Cardiac muscle cell (in vitro differentiated cells and primary cell): ENCODE data around the gene BIN1. TPM values are rescaled to one million over a fixed set of nuclear protein-coding genes. Genes with fewer than 3 reads are reported as not detected.
A peak's percentile ranks its signal among the peaks of the same experiment; 100 is the strongest.

ENCODE experiments used
- DNase-seq, 2 donors: peaks; one replicate each; pipeline versions ENCODE4 v3.0.0 to v3.0.0-alpha.2; 2010 to 2017; ENCODE audit warnings: low read depth in 1 of 2, low spot score in 1 of 2
- H3K27ac ChIP-seq: fragments of 200-600 bp; sonication (generic); 2 replicates; pipeline ENCODE4 v1.5.1; 2016
- H3K27me3 ChIP-seq: fragments of 200-600 bp; sonication (generic); 2 replicates; pipeline ENCODE4 v1.6.0; 2016; ENCODE audit warnings: control low read depth
- H3K36me3 ChIP-seq: fragments of 200-600 bp; sonication (generic); 2 replicates; pipeline ENCODE4 v1.5.1; 2016; ENCODE audit warnings: control low read depth
- H3K4me1 ChIP-seq: fragments of 200-600 bp; sonication (generic); 2 replicates; pipeline ENCODE4 v1.8.1; 2017; ENCODE audit warnings: low read depth, mild to moderate bottlenecking, mixed run types
- H3K4me3 ChIP-seq: fragments of 200-600 bp; sonication (generic); 2 replicates; pipeline ENCODE4 v1.5.1; 2016; ENCODE audit warnings: mild to moderate bottlenecking
- H3K9me3 ChIP-seq: fragments of 200-600 bp; sonication (generic); 2 replicates; pipeline ENCODE4 v1.5.1; 2017; ENCODE audit warnings: low read depth, mild to moderate bottlenecking, control low read depth
- polyA plus RNA-seq: library from polyadenylated mRNA; unstranded; fragments of >200 nt; fragmentation: Nextera tagmentation; extraction: Ambion mirVana; gene quantifications from 2 replicates; pipeline ENCODE4 v1.2.1, GENCODE V29; 2016
- total RNA-seq: library from RNA; depleted of rRNA; stranded (reverse); fragments of >200 nt; gene quantifications from 2 replicates; pipeline ENCODE4 v1.2.3, GENCODE V29; 2016
- TF ChIP-seq, protein P1 (sequence below): IDR thresholded peaks from 2 replicates; pipeline ENCODE4 v1.5.1; 2012; ENCODE audit warnings: low read depth, mild to moderate bottlenecking, low read length

BIN1 gene
- total and polyA plus RNA-seq, 2 experiments from 2014 or later = 44.7 to 94.9 TPM

DNA sequence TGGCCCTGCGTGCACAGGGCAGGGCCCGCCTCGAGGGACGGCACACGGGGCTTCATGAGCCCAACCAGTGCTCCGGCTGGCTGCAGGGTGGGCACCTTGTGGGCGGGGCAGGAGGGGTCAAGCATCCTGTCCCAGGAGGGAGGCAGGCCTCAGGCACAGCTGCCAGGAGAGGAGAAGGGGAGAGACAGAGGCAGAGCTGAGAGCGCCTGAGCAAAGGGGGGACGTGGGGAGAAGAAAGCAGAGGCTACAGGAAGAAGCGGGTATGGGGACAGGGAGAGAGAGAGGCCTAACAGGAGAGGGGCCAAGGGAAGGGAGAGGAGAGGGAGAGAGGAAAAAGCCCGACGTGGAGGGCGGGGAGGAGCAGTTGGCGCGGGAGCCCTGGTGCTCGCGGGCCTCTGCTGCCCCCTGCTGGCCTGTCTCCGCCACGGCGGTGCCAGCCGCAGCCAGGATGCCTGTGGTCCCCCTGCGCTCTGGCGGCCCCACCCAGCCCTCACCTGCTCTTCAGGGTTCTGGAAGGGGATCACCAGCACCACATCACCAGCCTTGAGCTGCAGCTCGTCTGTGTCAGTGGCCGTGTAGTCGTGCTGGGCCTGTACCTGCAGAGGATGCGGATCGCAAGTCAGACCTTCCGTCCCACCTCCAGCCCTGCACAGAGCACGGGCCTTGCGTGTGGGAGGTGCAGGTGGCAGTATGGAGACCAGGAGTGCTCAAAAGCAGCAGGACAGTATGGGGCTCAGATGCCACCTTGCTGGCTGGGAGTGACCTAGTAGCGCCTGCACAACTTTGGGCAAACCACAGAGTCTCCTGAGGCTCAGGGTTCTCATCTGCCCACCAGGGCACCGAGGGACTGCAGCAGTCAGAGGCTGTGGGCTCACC is 56.8 kb downstream of the BIN1 start:
- no peaks in the 10 kb centered on the region for H3K36me3 ChIP-seq
- H3K9me3 ChIP-seq = no peaks in the 10 kb centered on the region
- no peak overlapping the region for H3K27ac ChIP-seq
- no peak overlapping the region for H3K4me3 ChIP-seq
- DNase-seq = peak; percentile 69 to 77
- no peaks in the 10 kb centered on the region for H3K27me3 ChIP-seq
- TF ChIP-seq, protein P1, sequence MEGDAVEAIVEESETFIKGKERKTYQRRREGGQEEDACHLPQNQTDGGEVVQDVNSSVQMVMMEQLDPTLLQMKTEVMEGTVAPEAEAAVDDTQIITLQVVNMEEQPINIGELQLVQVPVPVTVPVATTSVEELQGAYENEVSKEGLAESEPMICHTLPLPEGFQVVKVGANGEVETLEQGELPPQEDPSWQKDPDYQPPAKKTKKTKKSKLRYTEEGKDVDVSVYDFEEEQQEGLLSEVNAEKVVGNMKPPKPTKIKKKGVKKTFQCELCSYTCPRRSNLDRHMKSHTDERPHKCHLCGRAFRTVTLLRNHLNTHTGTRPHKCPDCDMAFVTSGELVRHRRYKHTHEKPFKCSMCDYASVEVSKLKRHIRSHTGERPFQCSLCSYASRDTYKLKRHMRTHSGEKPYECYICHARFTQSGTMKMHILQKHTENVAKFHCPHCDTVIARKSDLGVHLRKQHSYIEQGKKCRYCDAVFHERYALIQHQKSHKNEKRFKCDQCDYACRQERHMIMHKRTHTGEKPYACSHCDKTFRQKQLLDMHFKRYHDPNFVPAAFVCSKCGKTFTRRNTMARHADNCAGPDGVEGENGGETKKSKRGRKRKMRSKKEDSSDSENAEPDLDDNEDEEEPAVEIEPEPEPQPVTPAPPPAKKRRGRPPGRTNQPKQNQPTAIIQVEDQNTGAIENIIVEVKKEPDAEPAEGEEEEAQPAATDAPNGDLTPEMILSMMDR = peak; percentile 87
- no peaks in the 10 kb centered on the region for H3K4me1 ChIP-seq

DNA sequence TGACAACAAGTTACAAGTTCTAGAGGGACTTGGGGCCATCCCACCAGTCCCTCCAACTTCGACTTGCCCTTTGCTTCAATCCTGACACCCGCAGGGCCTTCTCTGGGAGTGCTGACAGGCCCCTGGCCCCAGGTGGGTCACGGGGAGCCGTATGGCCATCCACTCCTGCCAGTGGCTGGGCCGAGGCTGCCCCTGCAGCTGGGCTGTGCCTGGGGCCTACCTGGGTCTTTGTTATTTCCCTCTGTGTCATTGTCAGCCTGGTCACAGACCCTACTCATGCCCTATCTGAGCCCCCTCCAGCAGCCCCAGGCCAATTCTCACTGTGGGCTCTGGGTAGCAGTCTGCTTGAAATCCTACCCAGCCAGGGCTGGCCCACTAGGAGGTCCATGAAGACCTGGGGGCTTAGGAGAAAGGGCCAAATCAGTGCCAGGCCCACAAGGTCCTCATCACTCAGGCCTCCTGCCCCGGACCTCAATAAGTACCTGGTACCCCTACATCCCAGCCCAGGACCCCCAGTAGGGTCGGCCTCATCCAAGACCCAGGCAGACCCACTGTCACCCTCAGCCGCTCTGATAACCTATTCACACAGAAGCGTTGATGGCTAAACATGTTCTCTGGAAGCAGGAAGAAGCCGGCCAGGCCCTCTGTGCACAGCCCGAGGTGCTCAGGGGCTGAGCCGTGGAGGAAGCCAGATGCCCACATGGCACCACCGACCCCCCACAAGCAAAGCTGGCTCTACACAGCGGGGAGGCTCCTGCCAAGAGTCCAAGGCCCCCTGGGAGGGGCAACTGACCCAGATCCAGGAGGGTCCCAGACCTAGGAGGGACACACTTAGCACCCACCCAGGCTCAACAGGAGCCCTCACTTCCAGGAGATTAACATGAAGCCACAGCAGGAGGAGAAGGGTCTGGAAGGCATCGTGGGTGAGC is 57.7 kb downstream of the BIN1 start:
- no peak overlapping the region for H3K4me3 ChIP-seq
- H3K4me1 ChIP-seq = no peaks in the 10 kb centered on the region

DNA sequence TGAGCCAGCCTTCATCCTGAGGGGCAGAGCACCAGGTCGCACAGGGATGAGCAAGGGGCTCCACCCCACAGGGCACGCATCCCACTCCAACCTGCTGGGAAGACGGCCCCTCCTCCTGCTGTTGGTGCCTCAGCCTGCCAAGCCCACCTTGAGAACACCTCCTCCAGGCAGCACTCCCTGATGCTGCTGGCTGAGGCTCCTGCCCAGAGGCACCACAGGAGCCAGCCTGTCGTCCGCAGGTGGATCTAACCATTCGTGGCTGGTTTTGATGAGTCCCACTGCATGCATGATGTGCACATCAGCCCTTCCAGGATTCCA is 58.4 kb downstream of the BIN1 start:
- Histone ChIP-seq H3K36me3 (no peaks in the 10 kb centered on the region), H3K9me3 (no peaks in the 10 kb centered on the region), H3K27ac (no peak overlapping the region), H3K4me3 (no peak overlapping the region), H3K27me3 (no peaks in the 10 kb centered on the region), H3K4me1 (no peaks in the 10 kb centered on the region)
- no peak for DNase-seq
- TF ChIP-seq, protein P1 = no peak

More for the DNA sequence above, 57.7 kb downstream of the BIN1 start:
- H3K27me3 ChIP-seq = no peaks in the 10 kb centered on the region
- no peaks in the 10 kb centered on the region for H3K36me3 ChIP-seq
- no peak overlapping the region for H3K27ac ChIP-seq
- no peaks in the 10 kb centered on the region for H3K9me3 ChIP-seq
- no peak for DNase-seq
- TF ChIP-seq, protein P1 = no peak

DNA sequence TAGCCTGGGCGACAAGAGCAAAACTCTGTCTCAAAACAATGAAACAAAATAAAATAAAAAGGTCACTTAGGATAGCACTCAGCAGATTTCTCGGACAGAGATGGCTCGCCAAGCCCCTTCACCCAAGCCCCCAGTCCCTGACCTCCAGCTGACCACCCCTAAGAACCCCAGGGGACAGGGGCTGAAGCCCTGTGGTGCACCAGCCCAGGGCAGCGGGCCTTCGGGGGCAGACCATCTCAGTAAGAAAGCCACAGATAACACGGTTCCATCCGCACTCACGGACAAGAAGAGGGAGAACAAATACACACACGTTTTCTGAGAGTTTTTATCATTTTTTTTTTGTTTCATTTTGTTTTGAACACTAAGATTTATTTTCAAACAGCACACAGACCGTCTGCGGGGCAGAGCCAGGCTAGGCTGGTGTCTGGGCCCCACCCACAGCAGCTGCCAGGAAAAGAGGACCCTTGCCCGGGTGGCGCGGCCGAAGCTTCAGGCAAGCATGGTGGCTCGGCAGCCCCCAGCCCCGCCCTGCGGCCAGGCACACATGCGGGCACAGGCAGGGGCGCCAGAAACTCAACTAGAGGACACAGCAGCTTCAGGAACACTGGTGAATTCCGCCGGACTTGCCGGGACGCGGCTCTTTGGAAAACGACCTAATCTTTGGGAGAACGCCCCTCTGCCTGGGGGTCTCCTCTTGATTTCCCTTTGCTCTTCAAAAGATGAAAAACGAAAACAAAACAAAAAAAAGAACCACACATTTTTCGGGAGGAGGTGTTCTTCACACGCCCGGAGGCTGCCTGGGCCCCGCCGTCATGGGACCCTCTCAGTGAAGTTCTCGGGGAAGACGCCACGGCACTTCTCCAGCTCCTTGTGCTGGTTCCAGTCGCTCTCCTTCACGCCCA is 59.0 kb downstream of the BIN1 start:
- DNase-seq = no peak

More for the DNA sequence above, 59.0 kb downstream of the BIN1 start:
- H3K4me1 ChIP-seq = no peaks in the 10 kb centered on the region
- no peak overlapping the region for H3K27ac ChIP-seq
- no peak overlapping the region for H3K4me3 ChIP-seq
- H3K9me3 ChIP-seq = no peaks in the 10 kb centered on the region
- no peaks in the 10 kb centered on the region for H3K27me3 ChIP-seq
- TF ChIP-seq, protein P1 = no peak
- H3K36me3 ChIP-seq = no peaks in the 10 kb centered on the region
